GM19025 (cell line): ENCODE results near the gene RHO.
"Not testable (repeated sequence)": the region's sequence is repeated elsewhere in the genome, so short reads cannot be mapped to it uniquely, and the experiment has no call there.

ENCODE experiments used
- ATAC-seq: cut with Tn5 transposase; IDR thresholded peaks from one replicate; pipeline ENCODE4 v1.9.1; 2021; ENCODE audit warnings: mild to moderate bottlenecking, low read depth, moderate library complexity; ENCODE audit not compliant: unreplicated experiment

The RHO gene

DNA sequence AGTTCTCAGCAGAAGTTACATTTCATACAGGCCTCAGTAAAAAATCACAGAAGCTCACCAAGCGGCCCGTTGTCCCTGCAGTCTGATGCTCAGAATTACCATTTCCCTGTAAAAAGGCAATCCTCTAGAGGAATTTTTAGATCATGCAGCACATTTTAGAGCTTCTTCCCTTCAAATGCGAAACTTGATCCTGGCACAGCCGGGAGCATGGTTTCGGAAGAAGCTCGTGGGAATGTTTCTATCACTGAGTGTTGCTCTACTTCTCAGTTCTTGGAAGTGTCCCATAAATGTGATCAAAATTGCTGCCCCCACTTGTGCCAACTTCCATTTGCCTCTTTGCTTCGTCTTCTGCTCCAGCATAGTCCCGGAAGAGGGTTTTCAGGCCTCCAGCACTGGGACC lies 10.8 kb downstream of the RHO start:
- ATAC-seq = no peak

GRCh38 chr3:129540776-129541516 lies 12.5 kb downstream of the RHO start:
- ATAC-seq = no peak

DNA sequence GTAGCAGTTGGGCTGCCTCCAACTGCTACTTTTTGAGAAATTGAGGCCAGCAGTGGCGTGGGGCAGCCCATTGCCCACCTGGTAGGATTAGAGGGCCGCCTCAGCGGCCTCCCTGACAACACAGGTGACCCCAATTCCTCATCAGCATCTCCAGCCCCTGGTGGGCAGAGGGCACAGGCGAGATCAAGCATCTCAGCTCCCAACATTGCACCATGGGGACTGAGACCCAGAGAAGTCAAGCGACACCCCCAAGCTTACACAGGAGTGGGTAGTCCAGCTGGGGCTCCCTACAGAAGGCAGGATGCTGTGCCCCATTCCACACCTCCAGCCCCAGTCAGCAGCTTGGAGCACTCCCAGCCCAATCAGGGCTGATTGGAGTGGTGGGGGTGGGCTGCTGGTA lies 14.3 kb downstream of the RHO start:
- no peak for ATAC-seq

- ATAC-seq = no peak
Measured at GRCh38 chr3:129543156-129543790, 14.8 kb downstream of the RHO start, which contains the start of gene H1-8. H1-8 (plus strand) TSS chr3:129543175; CDS start chr3:129543219, 44 bp downstream.

- no peak for ATAC-seq
Measured at GRCh38 chr3:129543999-129544398, 15.6 kb downstream of the RHO start.

DNA sequence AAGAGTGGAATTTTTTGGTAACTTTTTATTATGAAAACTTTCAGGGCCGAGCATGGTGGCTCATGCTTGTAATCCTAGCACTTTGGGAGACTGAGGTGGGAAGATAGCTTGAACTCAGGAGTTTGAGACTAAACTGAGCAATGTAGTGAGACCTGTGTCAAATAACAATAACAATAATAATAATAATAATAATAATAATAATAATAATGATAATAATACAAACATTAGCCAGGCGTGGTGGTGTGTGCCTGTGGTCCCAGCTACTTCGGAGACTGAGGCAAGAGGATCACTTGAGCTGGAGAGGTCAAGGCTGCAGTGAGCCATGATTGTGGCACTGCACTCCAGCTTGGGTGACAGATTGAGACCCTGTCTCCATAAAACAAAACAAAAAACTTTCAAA lies 17.5 kb downstream of the RHO start:
- ATAC-seq = not testable (repeated sequence)

DNA sequence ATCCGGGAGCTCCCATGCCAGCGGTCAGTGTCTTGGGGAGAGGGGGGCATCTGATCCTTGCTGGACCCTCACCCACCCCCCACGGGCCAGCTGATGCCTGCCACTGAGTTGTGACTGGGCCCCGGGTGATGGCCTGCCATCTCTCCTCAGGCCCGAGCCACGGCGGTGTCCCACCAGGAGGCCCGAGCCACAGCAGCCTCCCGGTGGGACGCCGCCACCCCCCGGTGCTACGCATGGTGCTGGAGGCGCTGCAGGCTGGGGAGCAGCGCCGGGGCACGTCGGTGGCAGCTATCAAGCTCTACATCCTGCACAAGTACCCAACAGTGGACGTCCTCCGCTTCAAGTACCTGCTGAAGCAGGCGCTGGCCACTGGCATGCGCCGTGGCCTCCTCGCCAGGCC lies 18.8 kb downstream of the RHO start:
- no peak for ATAC-seq

GRCh38 chr3:129548104-129548965 lies 19.9 kb downstream of the RHO start:
- ATAC-seq = no peak

GRCh38 chr3:129549006-129549800 lies 20.8 kb downstream of the RHO start:
- ATAC-seq = no peak

DNA sequence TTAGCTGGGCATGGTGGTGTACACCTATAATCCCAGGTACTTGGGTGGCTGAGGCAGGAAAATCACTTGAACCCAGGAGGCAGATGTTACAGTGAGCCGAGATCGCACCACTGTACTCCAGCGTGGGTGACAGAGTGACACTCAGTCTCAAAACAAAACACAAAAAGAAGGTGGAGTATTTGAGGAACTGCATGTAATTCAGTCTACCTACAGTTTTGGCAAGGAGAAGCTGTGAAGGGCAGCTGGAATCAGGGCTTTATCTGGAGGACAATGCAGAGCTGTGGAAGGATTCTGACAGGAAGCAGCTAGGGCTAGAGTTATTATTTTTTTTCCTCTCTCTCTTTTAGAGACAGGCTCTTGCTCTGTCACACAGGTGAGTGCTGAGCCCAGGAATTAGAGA lies 21.4 kb downstream of the RHO start:
- no peak for ATAC-seq

DNA sequence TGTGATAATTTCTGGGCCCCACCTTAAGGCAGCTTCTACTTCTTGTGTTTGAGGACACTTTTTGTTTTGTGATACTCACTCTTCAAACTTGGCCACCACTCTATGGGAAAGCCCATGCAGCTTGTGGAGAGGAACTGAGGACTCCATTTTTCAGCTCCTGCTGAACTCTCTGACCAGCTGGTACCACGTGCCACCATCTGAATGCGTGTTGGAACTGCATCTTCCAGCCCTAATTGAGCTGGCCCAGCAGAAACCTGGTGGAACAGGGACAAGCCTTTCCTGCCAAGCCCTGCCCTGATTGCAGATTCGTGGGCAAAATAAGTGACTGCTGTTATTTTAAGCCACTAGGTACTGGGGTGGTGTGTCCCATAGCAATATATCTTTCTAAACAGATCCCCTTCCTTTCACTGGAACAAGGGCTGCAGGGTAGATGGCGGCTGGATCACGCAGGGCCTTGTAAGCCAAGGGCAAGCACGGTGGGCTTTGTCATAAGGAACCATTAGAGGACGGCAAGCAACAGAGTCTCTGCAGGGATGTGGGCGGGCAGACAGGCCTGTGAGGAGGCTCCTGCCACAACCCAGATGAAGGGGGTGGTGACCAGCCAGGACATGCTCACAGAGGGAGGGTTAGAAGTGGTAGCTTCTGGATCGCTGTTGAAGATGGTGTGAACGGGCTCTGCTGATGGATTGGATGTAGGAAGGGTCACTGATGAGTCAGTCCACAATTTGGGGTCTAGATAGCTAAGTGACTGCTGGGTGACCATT lies 24.0 kb downstream of the RHO start:
- ATAC-seq = no peak

- ATAC-seq = no peak
Measured at GRCh38 chr3:129553171-129553570, 24.7 kb downstream of the RHO start.

DNA sequence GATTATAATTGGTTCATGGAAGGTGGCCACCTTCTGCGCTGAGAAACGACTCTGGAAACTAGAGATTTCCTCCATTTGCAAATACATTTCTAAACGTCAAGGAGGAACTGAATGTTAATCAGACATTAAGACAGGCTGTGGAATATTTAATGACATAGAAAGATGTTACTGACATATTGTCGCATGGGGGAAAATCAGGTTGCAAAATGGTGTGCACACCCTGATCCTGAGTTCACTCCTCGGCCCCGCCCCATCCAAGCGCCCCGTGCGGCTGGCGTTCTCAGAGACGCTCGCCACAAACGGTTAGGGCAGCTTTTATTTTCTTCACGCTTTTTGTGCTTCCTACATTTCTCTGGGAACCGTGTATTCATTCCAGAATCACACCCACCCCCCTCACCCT lies 25.3 kb downstream of the RHO start:
- ATAC-seq = no peak

- ATAC-seq = no peak
Measured at GRCh38 chr3:129554356-129555152, 26.1 kb downstream of the RHO start.

- no peak for ATAC-seq
Measured at GRCh38 chr3:129555153-129555550, 26.7 kb downstream of the RHO start.

DNA sequence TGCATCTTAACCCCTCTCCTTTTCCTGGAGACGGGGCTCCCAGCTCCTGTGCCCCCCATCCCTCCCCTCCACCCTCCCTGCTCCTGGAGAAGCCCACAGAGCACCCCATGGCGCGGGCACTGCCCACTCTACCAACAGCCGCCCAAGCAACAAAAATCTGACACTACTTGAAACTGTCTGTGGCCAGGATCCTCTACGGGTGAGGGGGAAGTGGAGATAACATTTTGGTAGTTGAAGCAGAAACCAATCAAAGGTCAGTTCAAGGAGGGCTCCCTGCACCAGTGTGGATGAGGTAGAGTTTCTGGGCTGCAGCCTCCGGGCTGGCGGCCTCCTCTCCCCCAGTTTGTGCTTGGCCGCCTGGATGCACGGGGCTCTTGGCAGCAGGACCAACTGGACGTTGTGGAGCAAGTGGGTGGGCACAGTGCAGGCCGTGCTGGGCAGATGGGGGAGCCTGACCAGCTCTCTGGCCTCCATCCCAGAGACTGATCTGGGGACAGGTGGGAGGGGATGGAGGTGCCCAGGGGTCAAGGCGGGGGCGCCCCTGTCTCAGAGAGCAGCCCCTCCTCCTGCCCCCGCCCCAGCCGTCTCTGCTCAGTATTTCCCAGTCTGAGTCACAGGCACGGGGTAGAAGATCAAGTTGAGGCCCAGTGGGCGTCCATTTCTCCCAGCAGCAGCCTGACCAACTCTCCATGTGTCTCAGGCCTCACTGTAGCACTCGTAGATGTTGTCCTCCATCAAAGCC lies 27.3 kb downstream of the RHO start:
- no peak for ATAC-seq

DNA sequence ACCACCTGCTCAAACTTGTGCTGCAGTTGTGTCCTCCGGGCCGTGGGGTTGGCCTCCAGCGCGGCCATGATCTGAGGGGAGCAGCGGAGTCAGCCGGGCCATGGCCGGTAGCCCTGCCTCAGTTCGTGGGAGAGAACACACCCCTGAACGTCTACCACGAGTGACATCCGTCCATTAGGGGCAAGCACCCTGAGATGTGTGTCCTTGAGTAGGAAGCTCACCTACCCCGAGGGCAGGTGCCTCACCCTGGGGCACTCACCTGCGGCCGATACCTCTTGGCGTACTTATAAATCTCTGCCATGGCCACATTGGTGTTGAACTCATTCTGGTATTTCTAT lies 27.9 kb downstream of the RHO start:
- no peak for ATAC-seq

- ATAC-seq = no peak
Measured at GRCh38 chr3:129556890-129557547, 28.6 kb downstream of the RHO start.
